ENCODE results near the gene EFCAB6.

GRCh38 chr22:43627485-43628213, 184.5 kb downstream of the EFCAB6 start:
- TF ChIP-seq EZH2phosphoT487 (IDR thresholded peaks at IDR 0.05; ENCODE audit: borderline replicate concordance) (no peak), CTCF (conservative IDR thresholded peaks at IDR 0.05; ENCODE audit: low read length) (no peak)
